Measurements from ENCODE around the gene TEX51. TPM values are rescaled to one million over a fixed set of nuclear protein-coding genes. Genes with fewer than 3 reads are reported as not detected.

The TEX51 gene
- total RNA-seq, 2 experiments from 2014 or later: not detected

GRCh38 chr2:126886211-126886915 is 12.3 kb upstream of the TEX51 start:
- Histone ChIP-seq H4K20me1 (ENCODE audit: insufficient read depth, low read length) (no peaks in the 10 kb centered on the region), H3K9me2 (ENCODE audit: insufficient read depth, low read length) (no peaks in the 10 kb centered on the region), H3K4me1 (ENCODE audit: insufficient read depth, low read length, poor library complexity, severe bottlenecking) (no peaks in the 10 kb centered on the region), H3K36me3 (ENCODE audit: insufficient read depth, low read length) (no peaks in the 10 kb centered on the region), H3K27ac (ENCODE audit: low read depth, low read length, poor library complexity, severe bottlenecking) (no peak overlapping the region), H3K79me2 (ENCODE audit: insufficient read depth, low read depth, low read length) (no peaks in the 10 kb centered on the region), H3K4me2 (ENCODE audit: low read length) (no peak overlapping the region), H2AFZ (ENCODE audit: low read length) (no peak overlapping the region), H3K4me3 (ENCODE audit: low read depth, low read length, poor library complexity, severe bottlenecking) (no peak overlapping the region), H3K9me3 (ENCODE audit: low read length) (no peaks in the 10 kb centered on the region)
- CTCF ChIA-PET (ENCODE audit: unreplicated experiment): no interaction called here
- POLR2A ChIA-PET: interaction anchor here (0.6 kb wide), 1 partner anchor 183 kb away, joined by 3 read pairs; no protein-coding TSS in a partner anchor
- DNase-seq (ENCODE audit: low spot score): peak; percentile 38
- BruUV-seq (replicated peaks): no TSS peak
- intact Hi-C loops (cut with micrococcal nuclease; ENCODE audit: unreplicated experiment): no loop called here
- TF ChIP-seq EZH2phosphoT487 (IDR thresholded peaks at IDR 0.05; ENCODE audit: borderline replicate concordance, low read depth, low read length) (no peak), CTCF (conservative IDR thresholded peaks at IDR 0.05; ENCODE audit: low read length) (peak; percentile 65)

GRCh38 chr2:126886916-126887280 is 11.8 kb upstream of the TEX51 start:
- Histone ChIP-seq H3K4me1 (ENCODE audit: insufficient read depth, low read length, poor library complexity, severe bottlenecking) (no peaks in the 10 kb centered on the region), H3K4me3 (ENCODE audit: low read depth, low read length, poor library complexity, severe bottlenecking) (no peak overlapping the region), H2AFZ (ENCODE audit: low read length) (no peak overlapping the region), H3K27ac (ENCODE audit: low read depth, low read length, poor library complexity, severe bottlenecking) (no peak overlapping the region), H3K9me2 (ENCODE audit: insufficient read depth, low read length) (no peaks in the 10 kb centered on the region), H3K4me2 (ENCODE audit: low read length) (no peak overlapping the region), H3K9me3 (ENCODE audit: low read length) (no peaks in the 10 kb centered on the region), H4K20me1 (ENCODE audit: insufficient read depth, low read length) (no peaks in the 10 kb centered on the region), H3K79me2 (ENCODE audit: insufficient read depth, low read depth, low read length) (no peaks in the 10 kb centered on the region), H3K36me3 (ENCODE audit: insufficient read depth, low read length) (no peaks in the 10 kb centered on the region)
- ChIA-PET CTCF (ENCODE audit: unreplicated experiment) (no interaction called here), POLR2A (interaction anchor here (0.6 kb wide), 1 partner anchor 183 kb away, joined by 3 read pairs; no protein-coding TSS in a partner anchor)
- no TSS peak for BruUV-seq (replicated peaks)
- no peak for DNase-seq (ENCODE audit: low spot score)
- intact Hi-C loops (cut with micrococcal nuclease; ENCODE audit: unreplicated experiment): no loop called here
- TF ChIP-seq CTCF (conservative IDR thresholded peaks at IDR 0.05; ENCODE audit: low read length) (no peak), EZH2phosphoT487 (IDR thresholded peaks at IDR 0.05; ENCODE audit: borderline replicate concordance, low read depth, low read length) (no peak)

- intact Hi-C loops (cut with micrococcal nuclease; ENCODE audit: unreplicated experiment): no loop called here
- H3K27ac ChIP-seq (ENCODE audit: low read depth, low read length, poor library complexity, severe bottlenecking): no peak overlapping the region
- CTCF ChIA-PET (ENCODE audit: unreplicated experiment): no interaction called here
- DNase-seq (ENCODE audit: low spot score): no peak
- H3K36me3 ChIP-seq (ENCODE audit: insufficient read depth, low read length): no peaks in the 10 kb centered on the region
- BruUV-seq (replicated peaks): no TSS peak
- H3K4me3 ChIP-seq (ENCODE audit: low read depth, low read length, poor library complexity, severe bottlenecking): no peak overlapping the region
- H3K79me2 ChIP-seq (ENCODE audit: insufficient read depth, low read depth, low read length): no peaks in the 10 kb centered on the region
- H3K4me1 ChIP-seq (ENCODE audit: insufficient read depth, low read length, poor library complexity, severe bottlenecking): no peaks in the 10 kb centered on the region
- POLR2A ChIA-PET: interaction anchor here (0.7 kb wide), 1 partner anchor 265 kb away, joined by 4 read pairs; no protein-coding TSS in a partner anchor
- no peaks in the 10 kb centered on the region for H3K9me3 ChIP-seq (ENCODE audit: low read length)
- H3K4me2 ChIP-seq (ENCODE audit: low read length): no peak overlapping the region
- H2AFZ ChIP-seq (ENCODE audit: low read length): no peak overlapping the region
- H3K9me2 ChIP-seq (ENCODE audit: insufficient read depth, low read length): no peaks in the 10 kb centered on the region
- H4K20me1 ChIP-seq (ENCODE audit: insufficient read depth, low read length): no peaks in the 10 kb centered on the region
- TF ChIP-seq CTCF (conservative IDR thresholded peaks at IDR 0.05; ENCODE audit: low read length): no peak
- no peak for TF ChIP-seq EZH2phosphoT487 (IDR thresholded peaks at IDR 0.05; ENCODE audit: borderline replicate concordance, low read depth, low read length)
Measured at GRCh38 chr2:126887506-126887905, 11.2 kb upstream of the TEX51 start.

All from OCI-LY7 (cell line).